H1 (cell line): Measurements from ENCODE around the gene ABHD4. TPM values are rescaled to one million over a fixed set of nuclear protein-coding genes. Genes with fewer than 3 reads are reported as not detected.

Experiments
- CTCF ChIA-PET: fragments of 300-600 bp; sonication (Branson Sonifier 250); formaldehyde crosslinking; loops from one replicate; lab custom pipeline; 2021; ENCODE audit not compliant: partially characterized antibody; lab: Charles Lee
- POLR2A ChIA-PET: fragments of 300-600 bp; sonication (Branson Sonifier 250); formaldehyde crosslinking; loops from one replicate; lab custom pipeline; 2021; ENCODE audit warnings: inconsistent platforms; ENCODE audit not compliant: partially characterized antibody; lab: Charles Lee
- DNase-seq, 2 experiments: peaks; one replicate each; pipeline versions ENCODE4 v3.0.0 to v3.0.0-alpha.2; 2010 to 2022; ENCODE audit warnings: low spot score in 2 of 2, low read depth in 1 of 2, mixed read lengths in 1 of 2
- FAIRE-seq: peaks from 2 replicates; lab custom pipeline; 2011; peaks lifted over from hg19 to GRCh38; lab: Jason Lieb, UNC
- H2AFZ ChIP-seq: 2 replicates; pipeline ENCODE4 v1.8.1; 2012; ENCODE audit warnings: low read length, inconsistent platforms
- H2AK5ac ChIP-seq: 2 replicates; pipeline ENCODE4 v1.6.1; 2013; ENCODE audit warnings: low read depth, low read length
- H2BK120ac ChIP-seq: replicated peaks from 2 replicates; pipeline ENCODE3; 2013; ENCODE audit warnings: low read depth, low read length, inconsistent platforms
- H2BK12ac ChIP-seq: 2 replicates; pipeline ENCODE4 v1.6.1; 2013; ENCODE audit warnings: low read depth, low read length
- H2BK15ac ChIP-seq: 2 replicates; pipeline ENCODE4 v1.6.1; 2013; ENCODE audit warnings: low read length
- H2BK20ac ChIP-seq: 2 replicates; pipeline ENCODE4 v1.6.1; 2013; ENCODE audit warnings: low read length
- H2BK5ac ChIP-seq: 2 replicates; pipeline ENCODE4 v1.6.1; 2013; ENCODE audit warnings: low read depth, low read length
- H3K14ac ChIP-seq: 2 replicates; pipeline ENCODE4 v1.6.1; 2013; ENCODE audit warnings: inconsistent platforms; ENCODE audit not compliant: insufficient read length
- H3K18ac ChIP-seq: 2 replicates; pipeline ENCODE4 v1.6.1; 2013; ENCODE audit warnings: low read length; ENCODE audit errors: extremely low read depth
- H3K23ac ChIP-seq: 2 replicates; pipeline ENCODE4 v1.6.1; 2013; ENCODE audit warnings: inconsistent platforms; ENCODE audit not compliant: insufficient read length
- H3K23me2 ChIP-seq: 2 replicates; pipeline ENCODE4 v1.6.1; 2013; ENCODE audit warnings: low read depth, low read length
- H3K27ac ChIP-seq: 2 replicates; pipeline ENCODE4 v1.6.1; 2011; ENCODE audit warnings: low read depth, low read length, inconsistent platforms
- H3K27me3 ChIP-seq, 4 experiments: replicated peaks in 1 of 4; 1 replicate in 1 of 4; 2 replicates in 3 of 4; pipeline versions ENCODE4 v1.6.1 to v1.8.1; 2011 to 2013; ENCODE audit warnings: low read length in 3 of 4, mild to moderate bottlenecking in 3 of 4, inconsistent platforms in 2 of 4, mixed read lengths in 2 of 4, moderate library complexity in 1 of 4; ENCODE audit not compliant: control insufficient read depth in 3 of 4, insufficient read depth in 3 of 4; ENCODE audit errors: extremely low read depth in 1 of 4
- H3K36me3 ChIP-seq, 4 experiments: 2 replicates each; pipeline versions ENCODE4 v1.6.1 to v1.8.1; 2011 to 2013; ENCODE audit warnings: mild to moderate bottlenecking in 4 of 4, low read length in 3 of 4, moderate library complexity in 2 of 4, control low read depth in 1 of 4, inconsistent platforms in 1 of 4; ENCODE audit not compliant: insufficient read depth in 4 of 4, control insufficient read depth in 2 of 4
- H3K4ac ChIP-seq: replicated peaks from 2 replicates; pipeline ENCODE3; 2013; ENCODE audit warnings: low read length, low read depth, mixed read lengths, inconsistent platforms; ENCODE audit not compliant: insufficient read length
- H3K4me1 ChIP-seq, 4 experiments: replicated peaks in 1 of 4; 1 replicate in 1 of 4; 2 replicates in 3 of 4; pipeline versions ENCODE4 v1.6.1 to v1.8.1; 2011 to 2013; ENCODE audit warnings: low read length in 3 of 4, inconsistent platforms in 2 of 4, mixed read lengths in 1 of 4; ENCODE audit not compliant: insufficient read depth in 4 of 4, control insufficient read depth in 3 of 4
- H3K4me2 ChIP-seq, 2 experiments: 2 replicates each; pipeline versions ENCODE4 v1.6.1 to v1.8.1; 2011 to 2013; ENCODE audit warnings: low read depth in 2 of 2, low read length in 2 of 2, control low read depth in 1 of 2, inconsistent platforms in 1 of 2, mild to moderate bottlenecking in 1 of 2; ENCODE audit not compliant: insufficient read depth in 1 of 2
- H3K4me3 ChIP-seq, 4 experiments: fragments of 200-600, 300-600 bp in 1 of 4; sonication (generic), shearing (Covaris generic), sonication (Bioruptor Twin) in 1 of 4; 2 replicates each; pipeline versions ENCODE4 v1.5.1 to v1.8.1; 2011 to 2016; ENCODE audit warnings: low read length in 4 of 4, low read depth in 3 of 4, control low read depth in 2 of 4, inconsistent platforms in 2 of 4, mild to moderate bottlenecking in 2 of 4, mixed read lengths in 1 of 4, moderate library complexity in 1 of 4; ENCODE audit not compliant: insufficient read depth in 2 of 4; ENCODE audit errors: extremely low read depth in 1 of 4
- H3K56ac ChIP-seq: replicated peaks from 2 replicates; pipeline ENCODE3; 2013; ENCODE audit warnings: low read depth, mild to moderate bottlenecking, mixed read lengths, low read length, inconsistent platforms; ENCODE audit not compliant: insufficient read length
- H3K79me1 ChIP-seq: 2 replicates; pipeline ENCODE4 v1.6.1; 2013; ENCODE audit warnings: low read depth, low read length, control low read depth
- H3K79me2 ChIP-seq, 2 experiments: 2 replicates each; pipeline versions ENCODE4 v1.6.1 to v1.8.1; 2012 to 2013; ENCODE audit warnings: low read length in 2 of 2, mild to moderate bottlenecking in 2 of 2, inconsistent platforms in 1 of 2; ENCODE audit not compliant: insufficient read depth in 2 of 2, control insufficient read depth in 1 of 2
- H3K9ac ChIP-seq, 4 experiments: replicated peaks in 1 of 4; 1 replicate in 1 of 4; 2 replicates in 3 of 4; pipeline versions ENCODE4 v1.6.1 to v1.8.1; 2011 to 2013; ENCODE audit warnings: low read depth in 3 of 4, low read length in 3 of 4, control low read depth in 2 of 4, mild to moderate bottlenecking in 2 of 4, moderate library complexity in 2 of 4, inconsistent platforms in 1 of 4; ENCODE audit errors: extremely low read depth in 1 of 4
- H3K9me3 ChIP-seq, 2 experiments: 2 replicates each; pipeline versions ENCODE4 v1.6.1 to v1.8.1; 2012 to 2013; ENCODE audit warnings: mild to moderate bottlenecking in 2 of 2, moderate library complexity in 2 of 2, control low read depth in 1 of 2, inconsistent platforms in 1 of 2, low read depth in 1 of 2, low read length in 1 of 2, mixed read lengths in 1 of 2; ENCODE audit not compliant: insufficient read depth in 2 of 2
- H4K20me1 ChIP-seq, 2 experiments: replicated peaks in 1 of 2; 2 replicates each; pipeline versions ENCODE3 to v1.8.1; 2011 to 2013; ENCODE audit warnings: inconsistent platforms in 2 of 2, low read length in 2 of 2, mild to moderate bottlenecking in 1 of 2; ENCODE audit not compliant: insufficient read depth in 2 of 2, control insufficient read depth in 1 of 2
- H4K5ac ChIP-seq: 2 replicates; pipeline ENCODE4 v1.6.1; 2013; ENCODE audit warnings: low read length, low read depth, mixed read lengths, inconsistent platforms; ENCODE audit not compliant: insufficient read length
- H4K8ac ChIP-seq: 2 replicates; pipeline ENCODE4 v1.8.0; 2013; ENCODE audit warnings: mild to moderate bottlenecking, moderate library complexity, low read length, inconsistent platforms; ENCODE audit not compliant: insufficient read depth; ENCODE audit errors: extremely low read depth
- H4K91ac ChIP-seq: replicated peaks from 2 replicates; pipeline ENCODE3; 2013; ENCODE audit warnings: low read length, mixed read lengths, inconsistent platforms; ENCODE audit not compliant: insufficient read length
- ASH2L ChIP-seq: fragments of 200-600, 300-600 bp; sonication (generic); IDR thresholded peaks from one replicate; pipeline ENCODE4 v1.7.1; 2017; ENCODE audit warnings: low read length
- CHD2 ChIP-seq: IDR thresholded peaks from 2 replicates; pipeline ENCODE4 v1.6.1; 2012; ENCODE audit warnings: low read length, improper control_type of control experiment
- EZH2 ChIP-seq: fragments of 200-600 bp; sonication (generic); IDR thresholded peaks from 2 replicates; pipeline ENCODE4 v1.7.1; 2012; ENCODE audit warnings: low read depth, mild to moderate bottlenecking, moderate library complexity, low read length, inconsistent platforms; ENCODE audit not compliant: severe bottlenecking
- FOSL1 ChIP-seq: IDR thresholded peaks from 2 replicates; pipeline ENCODE4 v1.6.1; 2011; ENCODE audit warnings: mild to moderate bottlenecking, low read depth, low read length, moderate library complexity; ENCODE audit not compliant: insufficient read depth
- MAX ChIP-seq: IDR thresholded peaks from 2 replicates; pipeline ENCODE4 v1.6.1; 2012; ENCODE audit warnings: inconsistent platforms
- PHF8 ChIP-seq: fragments of 200-600 bp; sonication (generic); conservative IDR thresholded peaks from 2 replicates; pipeline ENCODE4 v1.7.1; 2012; ENCODE audit warnings: low read depth, mild to moderate bottlenecking, inconsistent platforms, low read length, moderate library complexity
- RFX5 ChIP-seq: IDR thresholded peaks from 2 replicates; pipeline ENCODE4 v1.6.1; 2011; ENCODE audit warnings: low read depth, low read length, improper control_type of control experiment, borderline replicate concordance
- RNF2 ChIP-seq: fragments of 200-900, 300-1000 bp; sonication (generic); IDR thresholded peaks from 2 replicates; pipeline ENCODE4 v1.7.1; 2016; ENCODE audit warnings: borderline replicate concordance, low read depth, mild to moderate bottlenecking, antibody characterized with exemption, low read length; ENCODE audit not compliant: poor library complexity, severe bottlenecking; ENCODE audit errors: missing control alignments
- SIX5 ChIP-seq: IDR thresholded peaks from 2 replicates; pipeline ENCODE4 v1.6.1; 2011; ENCODE audit warnings: mild to moderate bottlenecking, low read depth, low read length
- SP4 ChIP-seq: IDR thresholded peaks from 2 replicates; pipeline ENCODE4 v1.6.1; 2012; ENCODE audit warnings: low read length, inconsistent platforms
- TCF12 ChIP-seq: IDR thresholded peaks from 2 replicates; pipeline ENCODE4 v1.6.1; 2011; ENCODE audit warnings: low read depth, mild to moderate bottlenecking, low read length
- ZNF274 ChIP-seq: IDR thresholded peaks from 2 replicates; pipeline ENCODE4 v1.7.0; 2012; ENCODE audit warnings: low read length, borderline replicate concordance; ENCODE audit errors: extremely low read depth
- WGBS, 2 experiments: shearing (Covaris generic) in 1 of 2; methylation state at CpG; one replicate each; pipeline versions ENCODE4 v1.1.6 to v1.1.7; 2013 to 2015; ENCODE audit warnings: low lambda C conversion rate in 2 of 2, mixed read lengths in 2 of 2, inconsistent platforms in 1 of 2, low coverage in 1 of 2, missing lambda C conversion rate in 1 of 2; ENCODE audit not compliant: insufficient replicate concordance in 2 of 2, insufficient coverage in 1 of 2, insufficient read length in 1 of 2; ENCODE audit errors: extremely low coverage in 1 of 2, missing lambda C conversion rate in 1 of 2; 5-methylcytosine and 5-hydroxymethylcytosine counted together
- polyA plus RNA-seq, 7 experiments: library from polyadenylated mRNA; depleted of rRNA in 3 of 7; stranded (reverse) in 5 of 7; unstranded in 2 of 7; fragments of >200 nt in 5 of 7; fragments of 200-250 nt in 2 of 7; gene quantifications; 1 replicate in 5 of 7; 2 replicates in 1 of 7; 4 replicates in 1 of 7; pipeline versions ENCODE4 v1.2.1 to v1.2.3, GENCODE V29; 2011 to 2013; ENCODE audit warnings: missing spikeins in 2 of 7, mixed read lengths in 2 of 7
- total RNA-seq: library from RNA; stranded (reverse); fragmentation: NEBNext Ultra II Directional; extraction: Animal tissue kit (Norgen Biotek cat#: 25700); gene quantifications from 2 replicates; pipeline ENCODE4 v1.2.1, GENCODE V29; 2021

Gene ABHD4
- total and polyA plus RNA-seq, 2 of the 8 experiments (the other 6 are each of a cell fraction or from before 2014, with no cell fraction given), result 32.4 to 42.9 TPM

- Histone ChIP-seq H3K4ac (no peak overlapping the region), H2AFZ (no peak overlapping the region), H3K23me2 (no peaks in the 10 kb centered on the region), H2BK20ac (no peak overlapping the region), H2AK5ac (no peak overlapping the region), H3K18ac (no peak overlapping the region), H3K56ac (no peak overlapping the region), H4K5ac (no peak overlapping the region), H3K23ac (no peak overlapping the region), H2BK15ac (no peak overlapping the region), H3K4me1 (peaks cover 0 to 5% (median 1%) of the 10 kb centered on the region in 4 experiments; a peak in 3 of 7 replicates), H3K36me3 (peaks cover 9 to 25% (median 16%) of the 10 kb centered on the region in 4 experiments; a peak in 7 of 8 replicates), H4K91ac (no peak overlapping the region), H3K9ac (no peak overlapping the region), H3K79me1 (no peaks in the 10 kb centered on the region), H4K20me1 (no peaks in the 10 kb centered on the region), H3K4me3 (no peak overlapping the region), H3K9me3 (no peaks in the 10 kb centered on the region), H2BK120ac (no peak overlapping the region), H3K27ac (no peak overlapping the region), H4K8ac (no peak overlapping the region), H2BK12ac (no peak overlapping the region), H3K79me2 (peaks cover 0 to 31% of the 10 kb centered on the region in 2 experiments; a peak in 2 of 4 replicates), H3K27me3 (no peaks in the 10 kb centered on the region), H3K4me2 (no peak overlapping the region), H3K14ac (no peak overlapping the region), H2BK5ac (no peak overlapping the region)
- FAIRE-seq (no peak), DNase-seq (no peak)
- ChIA-PET CTCF (interaction anchor here (4.3 to 5.8 kb wide), 3 partner anchors 14 to 80 kb away, joined by 30 to 78 read pairs (median 68); partner anchors contain the start of gene OR6J1), POLR2A (interaction anchor here (1.1 kb wide), 1 partner anchor 19 kb away, joined by 3 read pairs; no protein-coding TSS in a partner anchor)
- WGBS, 2 experiments, result 96% methylated on average over 3 of the region's 3 CpGs; no CpG with 5 or more reads in 1 of the 2 experiments
- TF ChIP-seq SIX5 (no peak), RNF2 (no peak), MAX (no peak), SP4 (no peak), TCF12 (no peak), ZNF274 (no peak), CHD2 (no peak), FOSL1 (no peak), RFX5 (no peak), PHF8 (no peak), EZH2 (no peak), ASH2L (no peak)
These were observed 24.3 kb upstream of the ABHD4 start for GRCh38 chr14:22573804-22574203.
